HG03354 (cell line): ENCODE data around the gene CTSO.
"Not testable (repeated sequence)": the region's sequence is repeated elsewhere in the genome, so short reads cannot be mapped to it uniquely, and the experiment has no call there.

Source experiments
- ATAC-seq: cut with Tn5 transposase; IDR thresholded peaks from one replicate; pipeline ENCODE4 v1.9.1; 2021; ENCODE audit warnings: mild to moderate bottlenecking; ENCODE audit not compliant: unreplicated experiment, poor library complexity, severe bottlenecking

Gene CTSO

GRCh38 chr4:155909615-155910226 lies 43.9 kb downstream of the CTSO start:
- ATAC-seq = no peak

- peak; percentile 86 for ATAC-seq
Observed at GRCh38 chr4:155908187-155909139, 45.2 kb downstream of the CTSO start.

GRCh38 chr4:155907556-155907955 lies 46.1 kb downstream of the CTSO start:
- ATAC-seq = no peak

GRCh38 chr4:155906554-155907247 lies 47.0 kb downstream of the CTSO start:
- no peak for ATAC-seq

- ATAC-seq = no peak
Observed at GRCh38 chr4:155904331-155904730, 49.3 kb downstream of the CTSO start.

- no peak for ATAC-seq
Observed at GRCh38 chr4:155903453-155903852, 50.2 kb downstream of the CTSO start, which contains the start of gene TDO2. Gene TDO2 (plus strand): TSS chr4:155903696. CDS start chr4:155903759, 63 bp downstream.

- ATAC-seq = no peak
Observed at GRCh38 chr4:155901013-155901412, 52.7 kb downstream of the CTSO start.

GRCh38 chr4:155900381-155900780 lies 53.3 kb downstream of the CTSO start:
- ATAC-seq = no peak

- no peak for ATAC-seq
Observed at GRCh38 chr4:155899891-155900290, 53.8 kb downstream of the CTSO start.

GRCh38 chr4:155898371-155898770 lies 55.3 kb downstream of the CTSO start:
- ATAC-seq = not testable (repeated sequence)

- ATAC-seq = no peak
Observed at GRCh38 chr4:155891058-155891457, 62.6 kb downstream of the CTSO start.

- no peak for ATAC-seq
Observed at GRCh38 chr4:155889946-155890345, 63.7 kb downstream of the CTSO start.

GRCh38 chr4:155889031-155889793 lies 64.5 kb downstream of the CTSO start:
- ATAC-seq = peak; percentile 98

GRCh38 chr4:155887847-155888570 lies 65.7 kb downstream of the CTSO start:
- no peak for ATAC-seq

- ATAC-seq = no peak
Observed at GRCh38 chr4:155887045-155887444, 66.6 kb downstream of the CTSO start.

- ATAC-seq = no peak
Observed at GRCh38 chr4:155885666-155886065, 68.0 kb downstream of the CTSO start.

GRCh38 chr4:155883895-155884294 lies 69.8 kb downstream of the CTSO start:
- ATAC-seq = no peak

- ATAC-seq = no peak
Observed at GRCh38 chr4:155881555-155881954, 72.1 kb downstream of the CTSO start.

GRCh38 chr4:155879767-155880166 lies 73.9 kb downstream of the CTSO start:
- ATAC-seq = no peak
